COLO668 (cell line): ENCODE results near the gene CACNA2D1.

Source experiments
- DNase-seq: peaks from one replicate; lab custom pipeline; 2025; ENCODE audit not compliant: unreplicated experiment; lab: John Stamatoyannopoulos, UW

The CACNA2D1 gene

DNA sequence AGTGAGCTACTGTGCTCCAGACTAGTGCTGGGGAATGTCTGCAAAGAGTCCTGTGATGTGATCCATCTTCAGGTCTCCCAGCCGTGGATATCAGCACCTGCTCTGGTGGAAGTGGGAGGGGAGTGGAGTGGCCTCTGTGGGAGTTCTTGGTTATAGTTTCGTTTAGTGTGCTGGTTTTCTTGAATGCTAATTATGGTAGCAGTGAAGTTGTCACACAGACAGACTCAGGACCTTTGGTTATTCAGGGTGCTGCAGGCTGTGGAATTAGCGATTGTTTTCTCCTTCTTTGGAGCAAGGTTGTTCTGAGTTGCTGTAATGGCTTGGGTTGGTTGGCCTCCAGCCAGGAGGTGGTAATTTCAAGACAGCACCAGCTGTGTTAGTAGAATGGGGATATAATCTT lies 541.0 kb downstream of the CACNA2D1 start:
- DNase-seq: no peak
